Activated T-cell treated with anti-CD3 and anti-CD28 coated beads, Interleukin-2, amount 50 U/mL, for 72 hours (primary cell): ENCODE data around the gene PRPF38A. TPM values are rescaled to one million over a fixed set of nuclear protein-coding genes. Genes with fewer than 3 reads are reported as not detected.
A peak's percentile ranks its signal among the peaks of the same experiment; 100 is the strongest.

ENCODE experiments used
- ATAC-seq, 2 donors: fragments of 150-1000 bp; cut with Tn5 transposase; replicated peaks in 1 of 2; 2 replicates each; pipeline ENCODE4 v1.10.0; 2021; ENCODE audit warnings: moderate library complexity in 2 of 2, mild to moderate bottlenecking in 1 of 2
- DNase-seq, 2 donors: peaks; one replicate each; pipeline ENCODE4 v3.0.0; 2021 to 2022; ENCODE audit warnings: mixed read lengths in 1 of 2
- H3K27ac Mint-ChIP-seq: one replicate; pipeline ENCODE4 v1.8.0; 2022; ENCODE audit warnings: mild to moderate bottlenecking, moderate library complexity, mixed read lengths
- H3K27me3 Mint-ChIP-seq: one replicate; pipeline ENCODE4 v1.8.0; 2022; ENCODE audit warnings: low read depth, mixed read lengths
- H3K36me3 Mint-ChIP-seq, 2 donors: one replicate each; pipeline ENCODE4 v1.8.0; 2022; ENCODE audit warnings: mixed read lengths in 2 of 2, mild to moderate bottlenecking in 1 of 2; ENCODE audit not compliant: insufficient read depth in 2 of 2
- H3K4me1 Mint-ChIP-seq: one replicate; pipeline ENCODE4 v1.8.0; 2022; ENCODE audit warnings: low read depth, mixed read lengths
- H3K4me3 Mint-ChIP-seq, 2 donors: one replicate each; pipeline ENCODE4 v1.8.0; 2022; ENCODE audit warnings: mild to moderate bottlenecking in 2 of 2, mixed read lengths in 2 of 2, moderate library complexity in 2 of 2
- H3K9me3 Mint-ChIP-seq, 2 donors: one replicate each; pipeline ENCODE4 v1.8.0; 2022; ENCODE audit warnings: mixed read lengths in 2 of 2
- total RNA-seq, 2 donors: library from RNA; stranded (reverse); gene quantifications; one replicate each; pipeline ENCODE4 v1.2.3, GENCODE V29; 2022

PRPF38A gene
- total RNA-seq, 2 donors from 2014 or later = 80.5 to 91.8 TPM

DNA sequence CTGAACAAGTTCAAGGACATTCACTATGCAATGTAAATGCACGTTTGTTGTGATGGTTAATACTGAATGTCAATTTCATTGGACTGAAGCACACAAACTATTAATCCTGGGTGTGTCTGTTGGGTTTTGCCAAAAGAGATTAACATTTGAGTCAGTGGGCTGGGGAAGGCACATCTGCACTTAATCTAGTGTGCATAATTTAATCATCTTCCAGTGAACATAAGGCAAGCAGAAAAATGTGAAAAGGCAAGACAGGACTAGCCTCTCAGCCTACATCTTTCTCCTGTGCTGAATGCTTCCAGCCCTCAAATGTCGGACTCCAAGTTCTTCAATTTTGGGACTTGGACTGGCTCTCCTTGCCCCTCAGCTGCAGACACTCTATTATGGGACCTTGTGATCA, 40.1 kb downstream of the PRPF38A start:
- no peaks in the 10 kb centered on the region for H3K27me3 Mint-ChIP-seq
- no peaks in the 10 kb centered on the region for H3K4me1 Mint-ChIP-seq
- no peak overlapping the region for H3K4me3 Mint-ChIP-seq
- ATAC-seq (no peak), DNase-seq (no peak)
- no peaks in the 10 kb centered on the region for H3K9me3 Mint-ChIP-seq
- H3K36me3 Mint-ChIP-seq = peaks cover 5 to 12% of the 10 kb centered on the region in 2 donors
- H3K27ac Mint-ChIP-seq = no peak overlapping the region

DNA sequence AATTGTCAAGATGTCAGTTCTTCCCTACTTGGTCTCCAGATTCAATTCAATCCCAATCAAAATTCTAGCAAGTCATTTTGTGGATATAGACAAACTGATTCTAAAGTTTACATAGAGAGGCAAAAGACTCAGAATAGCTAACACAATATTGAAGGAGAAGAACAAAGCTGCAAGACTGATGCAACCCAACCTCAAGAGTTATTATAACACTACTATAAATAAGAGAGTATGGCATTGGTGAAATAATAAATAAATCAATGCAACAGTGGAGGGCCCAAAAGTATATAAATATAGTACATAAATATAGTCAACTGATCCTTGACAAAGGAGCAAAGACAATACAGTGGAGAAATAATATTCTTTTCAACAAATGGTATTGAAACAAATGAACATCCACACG, 49.7 kb downstream of the PRPF38A start:
- Mint-ChIP-seq H3K4me3 (no peak overlapping the region), H3K9me3 (no peaks in the 10 kb centered on the region), H3K27ac (peak overlapping the region; percentile 70), H3K27me3 (no peaks in the 10 kb centered on the region), H3K4me1 (no peaks in the 10 kb centered on the region), H3K36me3 (peaks cover 0 to 2% of the 10 kb centered on the region in 2 donors)
- no peak for DNase-seq
- ATAC-seq = no peak

- Mint-ChIP-seq H3K9me3 (no peaks in the 10 kb centered on the region), H3K27ac (no peak overlapping the region), H3K36me3 (peaks cover 0 to 2% of the 10 kb centered on the region in 2 donors), H3K4me3 (no peak overlapping the region), H3K27me3 (no peaks in the 10 kb centered on the region), H3K4me1 (no peaks in the 10 kb centered on the region)
- ATAC-seq = no peak
- DNase-seq = no peak
Measured at GRCh38 chr1:52454779-52455178, 50.4 kb downstream of the PRPF38A start.

DNA sequence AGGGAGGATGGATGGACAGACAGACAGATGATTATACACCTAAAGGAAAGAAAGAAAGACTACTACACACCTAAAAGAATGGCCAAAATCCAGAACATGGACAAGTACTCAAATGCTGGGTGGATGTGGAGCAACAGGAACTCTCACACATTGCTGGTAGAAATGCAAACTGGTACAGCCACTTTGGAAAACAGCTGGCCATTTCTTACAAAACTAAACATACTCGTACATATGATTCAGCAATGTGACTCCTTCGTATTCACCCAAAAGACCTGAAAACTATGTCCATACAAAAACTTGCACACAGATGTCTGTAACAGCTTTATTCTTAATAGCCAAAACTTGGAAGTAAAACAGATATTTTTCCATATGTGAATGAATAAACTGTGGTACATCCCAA, 51.3 kb downstream of the PRPF38A start:
- no peak for ATAC-seq
- DNase-seq = no peak
- peaks cover 0 to 2% of the 10 kb centered on the region in 2 donors for H3K36me3 Mint-ChIP-seq
- no peaks in the 10 kb centered on the region for H3K9me3 Mint-ChIP-seq
- H3K27me3 Mint-ChIP-seq = no peaks in the 10 kb centered on the region
- no peak overlapping the region for H3K27ac Mint-ChIP-seq
- no peaks in the 10 kb centered on the region for H3K4me1 Mint-ChIP-seq
- H3K4me3 Mint-ChIP-seq = no peak overlapping the region

DNA sequence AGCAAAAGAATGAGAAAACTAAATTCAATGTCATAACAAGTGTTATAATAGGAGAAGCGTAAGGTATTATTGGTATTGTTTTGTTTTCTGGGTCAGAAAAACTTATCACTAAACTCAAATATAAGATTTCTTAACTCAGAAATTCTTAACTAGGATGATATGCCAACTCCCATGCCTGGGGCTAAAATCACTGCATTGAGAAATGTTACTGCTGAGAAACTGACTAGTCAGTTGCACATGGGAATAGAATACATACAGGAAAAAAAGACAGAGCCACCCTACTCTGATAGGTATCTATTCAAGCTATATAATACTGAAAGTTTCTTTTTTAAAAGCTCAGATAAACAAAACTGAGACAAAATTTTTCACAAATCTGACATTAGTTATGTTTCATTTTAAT, 56.3 kb downstream of the PRPF38A start:
- H3K27ac Mint-ChIP-seq = peak overlapping the region; percentile 70
- peaks cover 0 to 2% of the 10 kb centered on the region in 2 donors for H3K36me3 Mint-ChIP-seq
- H3K9me3 Mint-ChIP-seq = no peaks in the 10 kb centered on the region

GRCh38 chr1:52461821-52462220, 57.4 kb downstream of the PRPF38A start:
- ATAC-seq (no peak), DNase-seq (no peak)
- H3K4me3 Mint-ChIP-seq = no peak overlapping the region
- no peaks in the 10 kb centered on the region for H3K27me3 Mint-ChIP-seq
- no peaks in the 10 kb centered on the region for H3K9me3 Mint-ChIP-seq
- peaks cover 0 to 2% of the 10 kb centered on the region in 2 donors for H3K36me3 Mint-ChIP-seq
- H3K27ac Mint-ChIP-seq = no peak overlapping the region
- no peaks in the 10 kb centered on the region for H3K4me1 Mint-ChIP-seq

More for the DNA sequence above, 56.3 kb downstream of the PRPF38A start:
- Mint-ChIP-seq H3K4me3 (no peak overlapping the region), H3K4me1 (no peaks in the 10 kb centered on the region), H3K27me3 (no peaks in the 10 kb centered on the region)
- DNase-seq (no peak), ATAC-seq (no peak)

DNA sequence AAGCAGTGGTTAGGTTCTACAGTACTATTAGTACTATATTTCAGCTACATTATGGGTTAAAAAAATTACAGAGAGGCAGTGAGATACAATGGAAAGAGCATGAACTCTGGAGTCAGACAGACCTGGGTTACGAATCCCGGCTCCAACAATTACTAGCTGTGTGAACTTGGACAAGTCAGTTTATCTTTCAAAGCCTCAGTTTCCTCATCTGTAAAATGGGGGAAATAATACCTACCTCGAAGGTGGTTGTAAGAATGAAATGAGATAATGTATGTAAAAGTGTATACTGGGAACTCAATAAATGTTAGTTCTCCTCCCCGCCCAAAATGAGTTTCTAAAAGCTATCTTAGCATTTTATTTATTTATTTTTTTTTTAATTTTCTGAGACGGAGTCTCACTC, 59.5 kb downstream of the PRPF38A start:
- Mint-ChIP-seq H3K4me3 (no peak overlapping the region), H3K4me1 (no peaks in the 10 kb centered on the region), H3K27ac (no peak overlapping the region), H3K27me3 (no peaks in the 10 kb centered on the region), H3K36me3 (peaks cover 0 to 4% of the 10 kb centered on the region in 2 donors), H3K9me3 (no peaks in the 10 kb centered on the region)
- ATAC-seq = no peak
- no peak for DNase-seq

- peaks cover 5% of the 10 kb centered on the region for H3K4me1 Mint-ChIP-seq
- no peak overlapping the region for H3K27ac Mint-ChIP-seq
- no peaks in the 10 kb centered on the region for H3K9me3 Mint-ChIP-seq
- peaks cover 4 to 5% of the 10 kb centered on the region in 2 donors for H3K36me3 Mint-ChIP-seq
- no peaks in the 10 kb centered on the region for H3K27me3 Mint-ChIP-seq
- no peak overlapping the region for H3K4me3 Mint-ChIP-seq
- no peak for ATAC-seq
- no peak for DNase-seq
Measured at GRCh38 chr1:52469108-52469507, 64.7 kb downstream of the PRPF38A start.

Other genes starting within 250 kb of the PRPF38A start
- gene CC2D1B, start 38.4 kb upstream of the PRPF38A start, total RNA-seq = 10 to 100 TPM; 32.7 to 33.1 TPM
- gene ORC1, start 179 bp upstream of the PRPF38A start, total RNA-seq = 10 to 100 TPM; 37.1 to 43.5 TPM
- gene TUT4, start 148.5 kb downstream of the PRPF38A start, total RNA-seq = 100 to 1,000 TPM; 108 to 120 TPM
- gene GPX7, start 197.8 kb downstream of the PRPF38A start, total RNA-seq = 10 to 100 TPM; 26.3 to 27.6 TPM
- 1 to 10 TPM; 9.0 to 9.2 TPM for gene SHISAL2A, start 228.6 kb downstream of the PRPF38A start, total RNA-seq